CD4-positive, alpha-beta T cell treated with Interleukin-10 for 1 hour (primary cell): ENCODE measurements around the gene AAGAB.
A peak's percentile ranks its signal among the peaks of the same experiment; 100 is the strongest.

Experiments
- DNase-seq: peaks from one replicate; pipeline ENCODE4 v3.0.0-alpha.2; 2020

The AAGAB gene

DNA sequence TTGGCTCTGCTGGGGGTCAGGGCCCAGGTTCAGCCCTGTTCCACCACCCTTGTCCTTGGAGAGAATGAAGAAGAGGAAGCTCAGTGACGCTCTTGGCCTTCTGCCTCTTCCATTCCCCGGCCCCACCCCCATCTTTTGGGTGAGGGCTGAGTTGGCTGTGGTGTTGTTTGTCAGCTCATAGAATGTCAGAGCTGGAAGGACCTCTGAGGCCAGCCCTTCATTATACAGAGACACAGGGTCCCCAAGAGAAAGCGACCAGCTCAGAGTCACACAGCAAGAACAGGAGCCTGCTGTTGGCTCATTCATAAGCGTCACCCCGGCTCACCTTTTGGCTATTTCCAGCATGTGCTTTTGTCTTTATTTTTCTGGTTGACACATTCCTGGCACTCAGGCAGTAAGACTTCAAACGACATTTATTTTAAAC lies 68.2 kb downstream of the AAGAB start:
- no peak for DNase-seq

DNA sequence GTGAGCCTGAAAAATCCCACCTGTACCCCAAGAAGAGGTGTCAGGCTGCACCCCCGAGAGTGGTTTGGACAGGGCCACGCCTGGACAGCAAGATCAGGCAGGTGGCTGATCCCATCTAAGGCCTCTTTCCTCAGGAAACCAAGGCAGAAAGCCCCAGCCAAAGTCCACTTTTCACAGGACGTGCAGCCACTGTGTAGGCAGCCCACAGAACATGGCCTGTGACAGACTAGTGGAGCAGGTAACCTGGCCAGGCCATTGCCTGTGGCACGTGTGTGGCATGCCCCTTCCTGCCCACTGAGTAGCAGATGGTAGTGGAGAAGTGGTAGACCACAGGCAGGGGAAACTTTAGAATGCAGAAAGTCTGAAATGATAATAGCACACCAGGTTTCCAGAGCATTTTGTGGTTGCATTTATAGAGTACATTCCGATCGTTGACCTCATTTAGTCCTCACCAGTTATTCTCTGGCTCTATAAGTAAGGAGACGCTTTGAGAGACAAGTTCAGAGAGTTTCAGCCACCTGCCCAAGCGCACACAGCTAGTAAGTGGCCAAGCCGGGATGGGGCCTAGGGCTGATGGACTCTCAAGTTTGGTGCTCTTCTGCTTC lies 68.7 kb downstream of the AAGAB start:
- no peak for DNase-seq

DNA sequence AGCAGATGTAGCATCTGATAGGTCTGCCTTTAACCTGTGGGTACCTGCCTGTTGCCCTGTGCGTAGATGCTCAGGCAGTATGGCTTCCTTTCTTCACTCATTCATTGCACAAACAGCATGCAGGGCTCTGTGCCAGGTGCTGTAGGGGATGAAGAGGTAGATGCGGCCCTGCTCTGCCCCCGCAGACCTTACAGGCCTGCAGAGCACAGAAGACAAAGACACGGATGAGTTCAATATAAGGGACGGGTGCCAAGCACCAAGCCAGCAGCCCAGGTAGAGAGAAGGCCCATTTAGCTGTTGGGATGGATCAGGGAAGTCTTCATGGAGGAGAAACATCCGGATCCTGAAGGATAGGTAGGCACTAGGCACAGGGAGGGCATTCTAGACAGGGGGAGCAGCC lies 69.4 kb downstream of the AAGAB start:
- DNase-seq = no peak

DNA sequence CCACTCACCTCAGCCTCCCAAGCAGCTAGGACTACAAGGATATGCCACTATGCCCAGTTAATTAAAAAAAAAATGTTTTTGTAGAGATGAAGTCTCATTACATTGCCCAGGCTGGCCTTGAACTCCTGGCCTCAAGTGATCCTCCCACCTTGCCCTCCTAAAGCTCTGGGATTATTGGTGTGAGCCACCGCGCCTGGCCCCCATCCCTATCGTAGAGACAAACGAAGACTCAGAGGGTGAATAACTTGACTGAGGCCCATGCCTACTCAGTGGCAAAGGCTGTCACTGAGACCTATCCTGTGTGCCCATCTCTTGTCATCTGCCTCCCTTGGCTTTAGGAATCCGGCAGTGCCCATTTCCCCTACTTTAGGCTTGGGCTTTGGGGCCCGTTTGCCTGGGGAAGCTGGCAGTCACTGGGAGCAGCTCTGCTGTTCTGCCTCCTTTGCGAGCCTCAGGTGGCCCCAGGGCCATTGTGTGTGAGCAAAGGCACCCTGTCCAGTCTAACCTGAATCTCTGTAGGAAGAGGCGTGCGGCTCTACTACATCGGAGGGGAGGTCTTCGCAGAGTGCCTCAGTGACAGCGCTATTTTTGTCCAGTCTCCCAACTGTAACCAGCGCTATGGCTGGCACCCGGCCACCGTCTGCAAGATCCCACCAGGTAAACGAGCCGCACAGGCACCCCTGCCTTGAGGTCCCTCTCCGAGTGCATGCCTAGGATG lies 70.1 kb downstream of the AAGAB start:
- DNase-seq = no peak

DNA sequence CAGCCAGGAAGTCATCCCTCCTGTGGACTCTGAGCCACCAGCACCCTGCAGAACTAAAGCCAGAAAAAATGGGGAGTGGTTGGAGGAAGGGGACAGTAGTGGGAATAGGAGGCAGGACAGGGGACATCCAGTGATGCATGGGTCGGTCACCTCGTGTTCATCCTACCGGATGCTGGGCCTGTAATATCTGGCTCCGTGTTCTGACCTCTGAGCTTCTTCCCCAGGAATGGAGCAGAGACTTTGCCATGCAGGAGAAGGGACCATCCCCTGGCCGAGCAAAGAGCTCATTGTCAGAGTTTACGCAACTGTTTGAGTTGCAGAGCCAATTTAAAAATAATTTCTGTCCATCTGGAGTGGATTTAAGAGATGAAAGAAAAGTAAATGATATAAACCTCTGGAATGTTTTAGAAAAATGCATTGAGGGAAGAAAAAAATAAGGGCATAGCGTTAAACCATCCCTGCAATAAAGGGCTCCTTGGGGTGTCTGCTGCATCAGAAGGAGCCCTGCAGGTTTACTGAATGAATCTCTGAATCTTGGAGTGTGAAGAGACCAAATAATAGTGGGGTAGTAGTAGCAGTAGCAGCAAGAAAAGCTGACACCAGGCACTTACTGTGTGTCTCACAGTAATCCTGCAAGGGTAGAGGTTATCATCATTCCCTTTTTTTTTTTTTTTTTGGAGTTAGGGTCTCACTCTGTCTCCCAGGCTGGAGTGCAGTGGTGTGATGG lies 70.9 kb downstream of the AAGAB start:
- no peak for DNase-seq

DNA sequence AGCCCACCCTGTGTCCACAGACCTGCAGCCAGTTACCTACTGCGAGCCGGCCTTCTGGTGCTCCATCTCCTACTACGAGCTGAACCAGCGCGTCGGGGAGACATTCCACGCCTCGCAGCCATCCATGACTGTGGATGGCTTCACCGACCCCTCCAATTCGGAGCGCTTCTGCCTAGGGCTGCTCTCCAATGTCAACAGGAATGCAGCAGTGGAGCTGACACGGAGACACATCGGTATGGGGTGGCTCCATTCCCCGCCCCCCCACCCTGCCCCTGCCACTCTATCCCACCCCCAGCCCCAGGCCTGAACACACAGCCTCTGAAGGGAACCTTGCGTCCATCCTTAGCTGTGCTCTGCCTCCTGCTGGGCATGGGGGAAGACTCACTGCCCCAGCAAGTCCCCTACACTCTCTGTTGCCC lies 73.2 kb downstream of the AAGAB start:
- DNase-seq = peak; percentile 18

DNA sequence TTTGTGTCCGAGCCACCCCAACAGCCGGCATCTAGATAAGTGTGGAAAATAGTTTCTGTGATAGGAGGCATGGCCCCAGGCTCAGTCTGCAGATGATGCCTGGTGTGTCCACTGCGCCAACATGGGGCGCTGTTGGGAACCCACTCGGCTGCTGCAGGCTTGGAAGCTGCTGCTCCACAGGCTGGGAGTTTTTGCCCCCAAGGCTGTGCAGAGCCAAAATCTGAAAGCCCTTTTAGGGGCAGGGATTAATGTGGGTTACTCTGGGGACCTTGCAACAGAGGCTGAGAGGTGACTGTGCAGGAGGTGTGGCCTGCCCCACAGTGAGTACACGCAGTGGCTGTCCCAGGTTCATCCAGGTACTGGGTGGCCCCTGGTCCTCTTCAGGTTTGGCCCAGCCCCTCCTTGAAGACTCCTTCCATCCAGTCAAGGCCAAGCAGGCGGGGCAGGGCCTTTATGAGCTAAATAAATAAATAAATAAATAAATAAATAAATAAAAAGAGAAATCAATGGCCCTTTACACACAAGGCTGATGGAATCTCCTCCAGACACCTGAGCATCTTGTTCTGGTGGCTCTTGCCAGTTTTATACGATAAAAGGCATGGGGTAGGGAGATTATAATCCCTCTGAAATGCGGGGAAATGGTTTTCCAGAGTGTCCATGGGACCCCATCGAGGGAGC lies 73.8 kb downstream of the AAGAB start:
- no peak for DNase-seq

DNA sequence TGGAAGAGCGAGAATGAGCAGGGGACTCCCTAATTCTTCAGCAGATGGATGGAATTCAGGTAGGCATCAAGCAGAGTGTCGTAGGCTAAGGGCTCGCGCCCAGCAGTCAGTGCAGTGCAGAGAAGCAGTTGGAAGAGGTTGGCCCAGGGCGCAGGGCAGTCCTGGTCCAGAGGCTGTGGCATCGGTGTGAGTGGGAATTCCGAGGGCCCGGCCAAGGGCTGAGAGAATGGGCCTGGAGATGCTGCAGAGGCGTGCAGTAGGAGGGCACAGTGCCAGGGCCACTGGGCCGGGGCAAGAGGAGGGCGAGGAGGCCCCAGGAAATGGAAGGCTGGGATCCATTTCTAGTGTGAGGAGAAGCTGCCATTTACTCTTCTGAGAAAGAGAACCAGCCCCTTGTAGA lies 74.4 kb downstream of the AAGAB start:
- no peak for DNase-seq

DNA sequence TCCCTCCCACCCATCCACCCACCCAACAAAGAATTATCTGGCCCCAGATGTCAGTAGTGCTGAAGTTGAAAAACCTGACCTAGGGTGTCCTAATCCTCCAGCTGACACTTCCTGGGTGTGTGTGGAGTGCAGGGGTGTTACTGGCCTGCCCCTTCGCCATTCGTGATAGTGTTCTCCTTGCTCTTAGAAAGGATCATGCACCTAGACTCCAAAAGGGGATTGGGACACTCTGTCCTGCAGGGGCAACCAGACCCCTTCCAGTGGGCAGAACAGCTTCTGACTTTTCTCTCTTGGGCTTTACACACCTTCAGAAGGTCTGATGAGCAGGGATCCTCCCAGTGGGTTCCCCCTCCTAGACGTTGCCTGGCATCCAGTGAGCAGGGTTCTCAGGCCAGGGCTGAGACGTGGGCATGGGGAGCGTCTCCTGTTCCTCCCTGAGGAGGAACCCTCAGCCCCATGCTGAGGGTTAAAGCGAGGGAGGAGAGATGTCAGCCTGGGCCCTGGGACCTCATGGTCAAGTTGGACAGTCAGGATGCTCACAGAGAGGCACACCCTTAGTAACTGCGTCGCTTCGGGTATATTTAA lies 75.0 kb downstream of the AAGAB start:
- no peak for DNase-seq

DNA sequence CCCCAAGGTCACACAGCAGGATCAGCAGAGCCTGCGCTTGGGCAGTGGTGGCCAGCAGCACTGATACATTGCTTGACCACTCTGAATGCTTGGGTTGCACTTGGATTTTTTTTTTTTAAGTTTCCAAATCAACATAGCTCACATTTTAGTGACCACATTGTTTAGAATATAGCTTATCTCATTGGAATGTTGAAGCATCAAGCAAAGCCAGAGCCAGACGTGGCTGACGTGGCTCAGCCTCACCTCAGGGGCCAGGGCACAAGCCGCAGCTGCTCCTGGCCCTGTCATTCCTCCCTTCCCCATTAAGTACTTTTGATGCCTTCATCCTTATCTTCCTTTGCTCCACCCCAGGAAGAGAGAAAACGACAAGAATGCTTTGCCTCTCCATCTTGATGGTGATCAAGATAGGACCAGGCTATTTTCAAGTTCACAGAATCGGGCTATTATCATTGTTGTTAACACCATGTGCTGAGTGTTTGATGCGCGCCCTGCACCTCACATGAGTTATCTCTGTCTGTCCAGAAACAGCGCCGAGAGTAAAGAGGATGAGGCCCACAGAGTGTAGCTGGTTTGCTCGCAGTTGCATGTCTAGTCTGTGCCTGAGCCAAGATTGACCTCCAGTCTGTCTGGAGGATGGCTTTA lies 75.8 kb downstream of the AAGAB start:
- no peak for DNase-seq

DNA sequence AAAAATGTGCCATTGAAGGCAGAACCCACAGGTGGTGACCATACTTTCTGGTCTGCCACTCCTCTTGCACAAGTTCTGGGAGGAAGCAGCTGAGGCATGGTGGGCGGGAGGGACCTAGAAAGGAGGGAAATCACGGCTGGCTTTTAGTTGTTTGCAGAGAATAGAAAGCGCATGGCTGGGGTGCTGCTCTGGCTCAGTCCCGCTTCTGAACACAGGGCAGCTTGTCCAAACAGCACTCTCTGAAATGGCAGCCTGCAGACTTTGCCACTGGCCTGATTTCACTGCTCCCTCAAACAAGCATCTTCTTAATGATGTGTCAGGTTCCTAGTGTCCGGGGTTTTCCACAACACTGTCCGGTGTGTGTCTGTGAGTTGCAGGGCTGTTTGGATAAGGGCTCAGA lies 76.7 kb downstream of the AAGAB start:
- DNase-seq = no peak

DNA sequence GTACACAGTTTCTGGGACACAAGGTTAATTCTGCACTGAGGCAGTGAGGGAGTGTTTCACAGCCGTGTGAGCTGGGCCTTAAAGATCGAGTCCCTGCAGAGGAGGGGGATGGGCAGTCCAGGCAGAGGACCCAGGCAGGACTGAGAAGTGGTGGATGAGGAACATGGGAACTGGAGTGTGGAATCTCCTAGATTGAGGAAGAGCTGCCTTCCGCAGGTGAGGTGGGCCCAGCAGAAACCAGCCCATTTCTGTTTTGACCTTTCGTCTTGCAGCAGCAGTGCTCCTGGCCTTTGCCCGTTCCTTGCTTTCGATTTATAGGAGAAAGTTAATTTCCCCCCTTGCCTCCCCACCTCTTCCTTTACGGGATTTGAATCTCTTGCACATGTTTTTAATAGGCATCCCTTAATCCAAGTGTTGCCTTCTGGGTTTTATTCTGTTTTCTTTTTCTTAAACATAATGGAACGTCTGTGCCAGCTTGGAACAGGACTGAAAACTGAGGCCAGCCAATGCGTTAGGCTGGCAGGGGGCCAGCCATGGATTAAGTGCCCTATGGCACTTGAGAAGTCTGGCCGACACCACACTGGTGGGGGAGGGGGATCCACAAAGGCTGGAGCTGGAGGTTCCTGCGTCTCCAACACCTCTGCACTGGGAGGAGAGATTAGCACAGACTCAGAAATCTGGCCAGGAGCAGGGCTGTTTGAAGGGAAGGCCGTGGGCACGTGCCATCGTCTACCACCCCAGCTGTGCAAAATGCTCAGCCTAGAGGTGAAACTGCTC lies 78.1 kb downstream of the AAGAB start:
- DNase-seq = no peak

DNA sequence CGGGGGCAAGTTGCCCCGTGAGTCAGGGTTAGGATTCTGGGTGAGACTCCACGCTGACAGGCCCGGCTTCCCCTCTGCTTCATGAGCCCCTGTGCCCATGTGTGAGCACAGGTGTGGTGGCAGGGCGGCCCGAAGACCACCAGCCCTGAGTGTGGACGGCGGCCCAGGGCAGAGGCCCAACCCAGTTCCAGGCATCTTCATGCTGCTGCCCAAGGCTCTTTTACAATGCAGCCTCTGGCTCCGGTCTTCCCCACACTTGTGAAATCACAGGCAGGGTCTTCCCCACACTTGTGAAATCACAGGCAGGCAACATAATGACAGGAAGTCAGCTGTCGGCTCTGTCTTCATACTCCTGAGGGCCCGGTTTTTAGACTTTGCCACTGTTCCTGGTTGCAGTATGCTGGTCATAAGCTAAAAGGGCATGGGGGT lies 78.8 kb downstream of the AAGAB start:
- peak; percentile 26 for DNase-seq

DNA sequence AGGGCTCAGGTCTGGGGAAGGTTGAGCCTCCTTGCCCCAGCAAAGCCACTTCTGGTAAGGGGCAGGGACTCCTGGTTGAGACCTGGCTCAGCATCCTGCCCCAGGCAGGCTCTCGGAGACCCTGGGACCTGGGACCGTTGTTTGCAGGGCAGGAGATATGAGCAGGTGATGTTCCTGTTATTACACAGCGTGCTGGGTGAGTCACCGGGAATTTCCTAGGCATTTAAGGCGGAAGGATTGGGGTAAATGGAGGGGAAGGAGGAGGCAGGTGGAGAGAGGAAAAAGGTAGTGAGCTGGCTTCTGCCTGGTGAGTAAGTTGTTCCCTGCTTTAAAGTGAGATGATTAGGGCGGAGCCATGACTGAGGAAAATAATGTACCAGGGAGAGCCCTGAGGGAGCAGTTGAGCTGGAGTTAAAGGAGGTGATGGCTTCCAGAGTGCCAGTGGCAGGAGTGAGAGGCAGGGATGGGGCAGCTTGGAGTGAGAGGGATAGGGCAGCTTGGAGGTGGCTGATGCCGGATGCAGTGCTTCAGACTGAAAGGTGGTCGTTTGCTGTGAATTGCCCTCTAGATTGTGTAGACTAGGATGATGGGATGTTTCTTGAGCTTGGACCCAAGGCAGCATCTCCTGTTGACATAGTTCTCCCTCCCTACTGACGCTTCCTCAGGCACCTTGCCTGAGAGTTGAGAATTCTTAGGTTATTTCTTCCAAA lies 79.4 kb downstream of the AAGAB start:
- DNase-seq = no peak

DNA sequence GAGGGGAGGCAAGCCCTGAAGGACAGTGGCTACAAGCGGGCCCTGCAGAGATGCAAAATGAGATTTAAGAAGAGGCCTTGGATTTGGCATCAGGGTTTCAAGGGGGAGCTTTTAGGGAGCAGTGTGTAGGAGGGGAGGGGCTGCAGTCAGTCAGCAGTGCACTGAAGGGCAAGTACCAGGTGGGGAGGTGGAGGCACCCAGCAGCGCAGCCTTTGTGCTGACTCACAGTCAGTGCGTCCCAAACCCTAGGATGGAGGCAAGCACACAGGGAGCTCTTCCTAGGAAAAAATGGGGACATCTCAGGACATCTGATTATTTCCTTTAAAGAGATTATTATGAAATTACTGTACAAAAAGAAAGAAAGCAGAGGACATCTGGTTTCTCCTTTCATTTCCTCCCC lies 80.0 kb downstream of the AAGAB start:
- no peak for DNase-seq

DNA sequence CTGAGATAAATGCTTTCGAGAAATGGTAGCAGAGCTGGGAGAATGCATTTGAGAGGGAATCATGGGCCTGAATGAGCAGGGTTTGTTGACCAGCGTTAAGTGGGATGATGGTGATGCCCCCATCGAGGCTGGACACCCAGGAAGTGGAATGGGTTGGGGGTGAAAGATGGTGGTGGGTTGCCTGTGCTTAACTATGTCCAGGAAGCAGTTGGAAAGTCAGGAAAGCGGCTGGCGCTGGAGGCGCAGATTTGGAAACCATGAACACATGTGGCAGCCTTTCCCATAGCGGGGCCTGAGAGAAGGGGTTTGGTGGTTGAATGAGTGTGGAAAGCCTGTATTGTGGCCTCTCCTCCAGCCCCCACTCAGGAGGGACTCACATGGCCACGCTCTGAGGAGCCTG lies 80.7 kb downstream of the AAGAB start:
- DNase-seq = no peak

DNA sequence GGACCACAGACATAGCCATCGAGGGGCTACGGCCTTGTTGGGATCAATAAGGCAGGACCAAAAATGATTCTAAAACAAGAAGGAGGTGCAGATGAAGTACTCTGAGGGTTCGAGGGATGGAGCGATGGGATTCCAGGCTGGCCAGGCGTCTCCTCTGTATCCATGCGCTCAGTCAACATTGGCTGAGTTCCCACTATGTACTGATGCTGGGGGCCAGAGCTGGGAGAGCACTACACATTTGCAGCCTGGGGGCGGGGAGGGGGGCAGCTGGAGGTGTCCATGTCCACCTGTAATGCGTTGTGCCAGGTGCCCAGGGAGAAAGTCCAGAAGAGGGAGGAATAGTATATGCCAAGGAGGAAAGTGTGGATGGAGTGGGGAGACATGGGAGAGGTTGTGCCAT lies 81.5 kb downstream of the AAGAB start:
- no peak for DNase-seq

DNA sequence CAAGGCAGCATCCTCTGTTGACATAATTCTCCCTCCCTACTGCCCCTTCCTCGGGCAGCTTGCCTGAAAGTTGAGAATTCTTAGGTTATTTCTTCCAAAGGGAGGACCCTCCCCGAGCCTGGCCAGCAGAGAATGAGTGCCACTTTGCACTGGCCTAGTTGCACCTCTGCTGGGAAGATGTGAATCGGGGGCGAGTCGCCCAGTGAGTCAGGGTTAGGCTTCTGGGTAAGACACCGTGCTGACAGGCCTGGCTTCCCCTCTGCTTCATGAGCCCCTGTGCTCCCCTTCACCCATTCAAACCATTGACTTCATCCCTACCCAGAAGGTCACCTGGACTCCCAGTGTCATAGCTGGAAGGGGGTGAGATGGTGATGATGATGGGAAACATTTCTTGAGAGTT lies 82.3 kb downstream of the AAGAB start:
- DNase-seq = no peak

DNA sequence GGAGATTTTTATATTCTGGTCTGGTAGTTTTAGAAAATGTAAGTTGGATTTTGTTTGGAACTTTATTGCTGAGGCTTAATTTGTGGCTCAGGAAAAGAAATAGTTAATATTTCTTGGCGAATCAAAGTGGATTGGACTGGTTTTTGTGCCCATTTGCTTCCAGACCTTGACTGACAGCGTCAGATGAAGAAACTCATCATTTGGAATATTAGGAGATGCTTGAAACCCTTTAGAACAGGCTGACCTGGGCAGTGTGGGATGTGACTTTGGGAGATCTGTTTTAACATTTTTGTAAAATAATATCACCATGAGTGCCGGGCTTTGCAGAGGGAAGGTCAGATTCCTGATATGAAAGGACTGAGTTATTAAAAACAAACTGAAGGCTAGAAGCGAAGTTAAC lies 83.0 kb downstream of the AAGAB start:
- DNase-seq = no peak

DNA sequence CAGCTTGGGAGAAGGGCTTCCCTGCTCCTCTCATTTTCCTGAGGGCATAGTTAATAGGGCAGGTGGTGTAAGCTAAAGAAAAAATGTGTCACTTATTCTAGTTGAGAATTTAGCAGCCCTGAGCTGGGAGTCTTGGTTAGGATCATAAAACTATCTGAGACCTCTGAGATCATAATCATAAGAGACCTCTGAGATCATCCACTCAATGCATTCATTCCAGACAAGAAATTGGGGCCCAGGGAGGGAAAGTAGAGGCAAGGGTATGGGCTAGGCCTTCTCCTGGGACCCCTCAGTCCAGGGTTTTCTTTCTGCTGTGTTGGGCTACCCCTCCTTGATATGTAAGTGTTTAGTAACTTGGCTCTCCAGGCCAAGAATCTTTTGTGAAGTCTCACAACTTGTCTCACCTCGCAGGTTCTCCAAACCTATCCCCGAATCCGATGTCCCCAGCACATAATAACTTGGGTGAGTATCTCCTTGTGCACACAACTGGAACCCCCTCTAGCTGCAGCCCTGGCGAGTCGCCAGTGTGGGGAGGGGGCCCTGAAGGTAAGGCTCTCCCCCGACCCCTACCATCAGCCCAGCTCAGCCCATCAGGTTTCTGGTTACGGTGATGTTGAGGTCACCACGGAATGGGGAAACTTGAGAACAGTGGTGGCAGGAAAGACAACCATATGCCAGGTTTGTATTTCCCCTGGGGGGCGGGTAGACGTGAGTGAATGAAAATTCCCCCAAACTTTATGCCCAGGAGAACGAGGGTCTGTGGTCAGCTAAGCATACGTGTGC lies 84.1 kb downstream of the AAGAB start:
- DNase-seq = no peak
